A673 (cell line): ENCODE measurements around the gene ISCA2. TPM values are rescaled to one million over a fixed set of nuclear protein-coding genes. Genes with fewer than 3 reads are reported as not detected.

ENCODE experiments used
- BruUV-seq: library from RNA; stranded (reverse); fragments of 400-500 nt; replicated peaks from 2 replicates; lab custom pipeline; 2021; lab: Mats Ljungman, UMichigan
- CTCF ChIA-PET: fragments of 300-600 bp; sonication (Branson Sonifier 250); formaldehyde crosslinking; loops from one replicate; lab custom pipeline; 2022; ENCODE audit warnings: antibody characterized with exemption; lab: Charles Lee
- POLR2A ChIA-PET: fragments of 300-600 bp; sonication (Branson Sonifier 250); formaldehyde crosslinking; loops from one replicate; lab custom pipeline; 2022; ENCODE audit warnings: antibody characterized with exemption; ENCODE audit not compliant: low non-redundant PET; lab: Charles Lee
- DNase-seq: peaks from one replicate; pipeline ENCODE4 v3.0.0-alpha.2; 2015; ENCODE audit warnings: low spot score
- H3K27ac ChIP-seq: fragments of 200-600 bp; sonication (generic); 2 replicates; pipeline ENCODE4 v1.5.1; 2016; ENCODE audit warnings: mixed run types, low read depth, mild to moderate bottlenecking, mixed read lengths, antibody characterized with exemption, low read length; ENCODE audit not compliant: poor library complexity, severe bottlenecking
- H3K27me3 ChIP-seq: fragments of 200-600 bp; sonication (generic); replicated peaks from 2 replicates; pipeline ENCODE4 v1.6.1; 2017; ENCODE audit warnings: mixed run types, low read depth, mild to moderate bottlenecking, mixed read lengths, antibody characterized with exemption, low read length; ENCODE audit not compliant: insufficient read depth, poor library complexity
- H3K36me3 ChIP-seq: fragments of 200-600 bp; sonication (generic); 2 replicates; pipeline ENCODE4 v1.6.1; 2016; ENCODE audit warnings: mixed run types, mild to moderate bottlenecking, mixed read lengths, antibody characterized with exemption, low read length; ENCODE audit not compliant: insufficient read depth, poor library complexity, severe bottlenecking
- H3K4me1 ChIP-seq: fragments of 200-600 bp; sonication (generic); 2 replicates; pipeline ENCODE4 v1.6.1; 2017; ENCODE audit warnings: mixed run types, mild to moderate bottlenecking, mixed read lengths, antibody characterized with exemption, low read length; ENCODE audit not compliant: insufficient read depth, poor library complexity, severe bottlenecking
- H3K4me3 ChIP-seq: fragments of 200-600 bp; sonication (generic); 2 replicates; pipeline ENCODE4 v1.5.1; 2016; ENCODE audit warnings: low read depth, mixed run types, mild to moderate bottlenecking, mixed read lengths, low read length; ENCODE audit not compliant: poor library complexity, severe bottlenecking
- H3K9me3 ChIP-seq: fragments of 200-600 bp; sonication (generic); 2 replicates; pipeline ENCODE4 v1.6.1; 2016; ENCODE audit warnings: mixed run types, low read depth, mild to moderate bottlenecking, mixed read lengths, antibody characterized with exemption, low read length; ENCODE audit not compliant: poor library complexity, severe bottlenecking
- CTCF ChIP-seq: fragments of 300-800, 200-600 bp; sonication (generic); conservative IDR thresholded peaks from 2 replicates; pipeline ENCODE4 v1.5.1; 2017; ENCODE audit warnings: low read depth, mild to moderate bottlenecking, antibody characterized with exemption, low read length, moderate library complexity, mixed read lengths
- EZH2 ChIP-seq: fragments of 200-600 bp; sonication (generic); IDR thresholded peaks from 2 replicates; pipeline ENCODE4 v1.6.1; 2017; ENCODE audit warnings: borderline replicate concordance, low read depth, mild to moderate bottlenecking, mixed read lengths, antibody characterized with exemption, low read length; ENCODE audit not compliant: poor library complexity, severe bottlenecking
- intact Hi-C: fragments of 100-400 bp; cut with micrococcal nuclease; formaldehyde crosslinking; loops from one replicate; pipeline ENCODE4 v1.10.0; 2022; ENCODE audit not compliant: unreplicated experiment
- total RNA-seq: library from RNA; stranded (reverse); gene quantifications from 2 replicates; pipeline ENCODE4 v1.2.3, GENCODE V29; 2021

The ISCA2 gene
- total RNA-seq, 1 experiment from 2014 or later = 25.5 TPM

GRCh38 chr14:74507840-74508239 is 14.3 kb downstream of the ISCA2 start:
- no TSS peak for BruUV-seq
- Histone ChIP-seq H3K36me3 (no peaks in the 10 kb centered on the region), H3K9me3 (no peaks in the 10 kb centered on the region), H3K27me3 (peaks cover 7% of the 10 kb centered on the region), H3K4me1 (no peaks in the 10 kb centered on the region), H3K4me3 (no peak overlapping the region), H3K27ac (no peak overlapping the region)
- POLR2A ChIA-PET = no interaction called here
- no peak for DNase-seq
- CTCF ChIA-PET = no interaction called here
- intact Hi-C loops = no loop called here
- TF ChIP-seq EZH2 (no peak), CTCF (no peak)

GRCh38 chr14:74508292-74508731 is 14.7 kb downstream of the ISCA2 start:
- CTCF ChIA-PET = interaction anchor here (0.6 kb wide), 1 partner anchor 18 kb away, joined by 3 read pairs; no protein-coding TSS in a partner anchor
- no peak overlapping the region for H3K27ac ChIP-seq
- H3K4me3 ChIP-seq = no peak overlapping the region
- H3K4me1 ChIP-seq = no peaks in the 10 kb centered on the region
- BruUV-seq = no TSS peak
- intact Hi-C loops = no loop called here
- TF ChIP-seq CTCF = peak; percentile 48
- no peak for TF ChIP-seq EZH2
- no peaks in the 10 kb centered on the region for H3K36me3 ChIP-seq
- no peak for DNase-seq
- POLR2A ChIA-PET = no interaction called here
- no peaks in the 10 kb centered on the region for H3K9me3 ChIP-seq
- H3K27me3 ChIP-seq = peaks cover 7% of the 10 kb centered on the region

GRCh38 chr14:74508844-74509428 is 15.4 kb downstream of the ISCA2 start:
- no peak for DNase-seq
- no peak for TF ChIP-seq CTCF
- no peak for TF ChIP-seq EZH2
- peaks cover 7% of the 10 kb centered on the region for H3K27me3 ChIP-seq
- BruUV-seq = no TSS peak
- no peaks in the 10 kb centered on the region for H3K9me3 ChIP-seq
- H3K4me3 ChIP-seq = no peak overlapping the region
- ChIA-PET POLR2A (no interaction called here), CTCF (interaction anchor here (0.6 kb wide), 1 partner anchor 19 kb away, joined by 3 read pairs; no protein-coding TSS in a partner anchor)
- intact Hi-C loops = no loop called here
- H3K36me3 ChIP-seq = no peaks in the 10 kb centered on the region
- no peak overlapping the region for H3K27ac ChIP-seq
- H3K4me1 ChIP-seq = no peaks in the 10 kb centered on the region
